Calu3 (cell line): ENCODE measurements around the gene EPHB4. TPM values are rescaled to one million over a fixed set of nuclear protein-coding genes. Genes with fewer than 3 reads are reported as not detected.

Experiments
- Bru-seq: library from RNA; stranded (reverse); fragments of 400-500 nt; gene quantifications from one replicate; lab custom pipeline; 2021; lab: Mats Ljungman, UMichigan
- BruChase-seq, 2 experiments: library from RNA; stranded (reverse); fragments of 400-500 nt; gene quantifications; one replicate each; lab custom pipeline; 2021; lab: Mats Ljungman, UMichigan
- BruUV-seq: library from RNA; stranded (reverse); fragments of 400-500 nt; replicated peaks from 2 replicates; lab custom pipeline; 2021; lab: Mats Ljungman, UMichigan
- CTCF ChIA-PET: fragments of 300-600 bp; sonication (Branson Sonifier 250); formaldehyde crosslinking; loops from one replicate; lab custom pipeline; 2022; ENCODE audit warnings: antibody characterized with exemption; lab: Charles Lee
- DNase-seq: peaks from one replicate; pipeline ENCODE4 v3.0.0; 2022
- H3K27ac Mint-ChIP-seq: one replicate; pipeline ENCODE4 v1.8.0; 2022; ENCODE audit warnings: mixed read lengths; ENCODE audit not compliant: unreplicated experiment
- H3K27me3 Mint-ChIP-seq: one replicate; pipeline ENCODE4 v1.8.0; 2022; ENCODE audit warnings: mixed read lengths; ENCODE audit not compliant: unreplicated experiment
- H3K36me3 Mint-ChIP-seq: one replicate; pipeline ENCODE4 v1.8.0; 2022; ENCODE audit warnings: mild to moderate bottlenecking, moderate library complexity, mixed read lengths; ENCODE audit not compliant: insufficient read depth, unreplicated experiment
- H3K4me1 Mint-ChIP-seq: one replicate; pipeline ENCODE4 v1.8.0; 2022; ENCODE audit warnings: mild to moderate bottlenecking, low read depth, mixed read lengths; ENCODE audit not compliant: unreplicated experiment
- H3K4me3 Mint-ChIP-seq: one replicate; pipeline ENCODE4 v1.8.0; 2022; ENCODE audit warnings: mild to moderate bottlenecking, low read depth, moderate library complexity, mixed read lengths; ENCODE audit not compliant: unreplicated experiment
- H3K9me3 Mint-ChIP-seq: one replicate; pipeline ENCODE4 v1.8.0; 2022; ENCODE audit warnings: low read depth, mixed read lengths; ENCODE audit not compliant: unreplicated experiment
- intact Hi-C: fragments of 100-400 bp; cut with micrococcal nuclease; formaldehyde crosslinking; loops from one replicate; pipeline ENCODE4 v1.10.0; 2022; ENCODE audit not compliant: unreplicated experiment
- long read RNA-seq: library from polyadenylated mRNA; stranded (forward); transcript quantifications from one replicate; pipeline ENCODE4 v2.0.0, GENCODE V29; 2022
- total RNA-seq: library from RNA; stranded (reverse); gene quantifications from 2 replicates; pipeline ENCODE4 v1.2.3, GENCODE V29; 2022
- TF ChIP-seq, protein P1 (sequence below): fragments of 200-600 bp; IDR thresholded peaks from one replicate; pipeline ENCODE4 v1.8.0; 2022; ENCODE audit warnings: antibody characterized with exemption; ENCODE audit not compliant: unreplicated experiment

The EPHB4 gene
- total RNA-seq (63.7 and 72.4 TPM in 2 replicates), Bru-seq, nascent RNA (percentile 57 among the genes with signal in this experiment), BruChase-seq, experiment 1, labeled RNA remaining after a 6-hour chase (percentile 83 among the genes with signal in this experiment), BruChase-seq, experiment 2, labeled RNA remaining after a 2-hour chase (percentile 74 among the genes with signal in this experiment)
- long read RNA-seq, full-length matches to known transcripts, result 26 of 49 reads
- long read RNA-seq, partial matches to known transcripts, result 14 of 49 reads
- long read RNA-seq, other reads (novel, unspliced or antisense), result 9 of 49 reads

DNA sequence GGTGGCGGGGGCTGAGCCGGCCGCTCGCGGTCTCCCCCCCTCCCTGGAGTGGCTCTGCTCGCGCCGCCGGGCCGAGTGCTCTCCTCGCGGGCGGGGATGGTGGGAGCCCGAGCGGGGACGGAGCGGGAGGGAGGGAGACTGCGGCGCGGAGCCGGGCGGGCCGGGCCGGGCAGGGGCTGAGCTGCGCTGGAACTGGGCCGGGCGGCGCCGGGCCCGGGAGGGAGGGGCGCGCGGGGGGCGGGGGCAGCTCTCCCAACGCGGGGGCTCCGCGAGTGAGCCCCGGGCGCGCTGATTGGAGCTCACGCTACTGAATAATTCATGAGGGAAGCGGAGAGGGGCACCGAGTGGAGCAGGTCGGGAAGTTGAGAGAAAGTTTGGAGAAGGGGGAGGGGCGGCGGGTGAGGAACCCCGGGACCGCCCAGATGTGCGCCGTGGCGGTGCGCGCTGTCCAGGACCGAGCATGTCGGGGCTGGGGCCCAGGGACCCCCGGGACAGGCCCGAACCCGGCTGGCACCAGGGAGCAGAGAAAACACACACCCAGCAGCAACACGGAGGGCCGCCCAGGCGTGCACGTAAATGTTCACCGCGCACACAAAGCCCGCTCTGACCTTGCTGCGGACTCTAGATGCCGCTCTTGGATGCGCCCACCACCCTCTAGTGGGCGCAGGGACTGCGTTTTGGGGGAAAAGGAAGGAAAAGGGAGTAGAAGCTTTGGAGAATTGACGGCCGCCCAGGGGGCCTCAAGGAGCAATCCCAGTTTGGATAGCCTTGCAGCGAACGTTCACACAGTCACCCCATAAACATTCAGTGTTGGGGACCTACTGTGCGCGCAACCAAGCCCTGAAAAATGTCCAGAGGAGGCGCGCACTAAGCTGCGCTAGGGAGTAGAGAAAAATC lies at the start of gene EPHB4:
TSS of gene EPHB4 (minus strand) at position 194 of the 897 bp plus-strand sequence. CDS start 493 bp downstream, outside the sequence.
- BruUV-seq, result no TSS peak
- Mint-ChIP-seq H3K27ac (peak within 1 kb of the TSS; percentile 90), H3K9me3 (no peaks in the 10 kb centered on the region), H3K4me1 (peaks cover 39% of the 10 kb centered on the region), H3K36me3 (peaks cover 52% of the 10 kb centered on the region), H3K4me3 (peak within 1 kb of the TSS; percentile 92), H3K27me3 (no peaks in the 10 kb centered on the region)
- DNase-seq, result peak; percentile 76
- CTCF ChIA-PET, result interaction anchor here (0.6 to 2.4 kb wide), 7 partner anchors 25 to 267 kb away, joined by 3 to 15 read pairs (median 4); partner anchors contain the start of genes POP7, SLC12A9 and UFSP1
- TF ChIP-seq, protein P1, sequence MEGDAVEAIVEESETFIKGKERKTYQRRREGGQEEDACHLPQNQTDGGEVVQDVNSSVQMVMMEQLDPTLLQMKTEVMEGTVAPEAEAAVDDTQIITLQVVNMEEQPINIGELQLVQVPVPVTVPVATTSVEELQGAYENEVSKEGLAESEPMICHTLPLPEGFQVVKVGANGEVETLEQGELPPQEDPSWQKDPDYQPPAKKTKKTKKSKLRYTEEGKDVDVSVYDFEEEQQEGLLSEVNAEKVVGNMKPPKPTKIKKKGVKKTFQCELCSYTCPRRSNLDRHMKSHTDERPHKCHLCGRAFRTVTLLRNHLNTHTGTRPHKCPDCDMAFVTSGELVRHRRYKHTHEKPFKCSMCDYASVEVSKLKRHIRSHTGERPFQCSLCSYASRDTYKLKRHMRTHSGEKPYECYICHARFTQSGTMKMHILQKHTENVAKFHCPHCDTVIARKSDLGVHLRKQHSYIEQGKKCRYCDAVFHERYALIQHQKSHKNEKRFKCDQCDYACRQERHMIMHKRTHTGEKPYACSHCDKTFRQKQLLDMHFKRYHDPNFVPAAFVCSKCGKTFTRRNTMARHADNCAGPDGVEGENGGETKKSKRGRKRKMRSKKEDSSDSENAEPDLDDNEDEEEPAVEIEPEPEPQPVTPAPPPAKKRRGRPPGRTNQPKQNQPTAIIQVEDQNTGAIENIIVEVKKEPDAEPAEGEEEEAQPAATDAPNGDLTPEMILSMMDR, result peak; percentile 42
- intact Hi-C loops, result no loop called here

DNA sequence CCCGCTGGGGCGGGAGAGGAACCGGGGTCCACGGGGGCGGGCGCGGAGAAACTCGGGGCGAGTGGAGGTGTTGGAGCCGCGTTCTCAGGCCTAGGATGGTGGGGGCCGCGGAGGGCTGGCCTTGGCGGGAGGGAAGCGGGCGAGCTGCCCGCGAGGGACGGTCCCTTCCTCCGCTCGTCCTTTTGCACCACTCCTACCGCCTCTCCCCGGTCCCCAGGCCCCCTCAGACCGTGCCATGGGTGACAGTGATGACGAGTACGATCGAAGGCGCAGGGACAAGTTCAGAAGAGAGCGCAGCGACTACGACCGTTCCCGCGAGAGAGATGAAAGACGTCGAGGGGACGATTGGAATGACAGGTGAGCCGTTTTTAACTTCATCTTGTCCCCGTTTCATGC lies 48.0 kb upstream of the EPHB4 start:
- TF ChIP-seq, protein P1, result no peak
- DNase-seq, result no peak
- Mint-ChIP-seq H3K4me1 (peaks cover 10% of the 10 kb centered on the region), H3K27ac (peak overlapping the region; percentile 97), H3K4me3 (peak overlapping the region; percentile 97), H3K9me3 (no peaks in the 10 kb centered on the region), H3K36me3 (peaks cover 63% of the 10 kb centered on the region), H3K27me3 (no peaks in the 10 kb centered on the region)
- BruUV-seq, result no TSS peak
- CTCF ChIA-PET, result interaction anchor here (0.6 to 2.0 kb wide), 5 partner anchors 14 to 595 kb away, joined by 3 to 8 read pairs (median 5); partner anchors contain the start of gene UFSP1
- intact Hi-C loops, result no loop called here

DNA sequence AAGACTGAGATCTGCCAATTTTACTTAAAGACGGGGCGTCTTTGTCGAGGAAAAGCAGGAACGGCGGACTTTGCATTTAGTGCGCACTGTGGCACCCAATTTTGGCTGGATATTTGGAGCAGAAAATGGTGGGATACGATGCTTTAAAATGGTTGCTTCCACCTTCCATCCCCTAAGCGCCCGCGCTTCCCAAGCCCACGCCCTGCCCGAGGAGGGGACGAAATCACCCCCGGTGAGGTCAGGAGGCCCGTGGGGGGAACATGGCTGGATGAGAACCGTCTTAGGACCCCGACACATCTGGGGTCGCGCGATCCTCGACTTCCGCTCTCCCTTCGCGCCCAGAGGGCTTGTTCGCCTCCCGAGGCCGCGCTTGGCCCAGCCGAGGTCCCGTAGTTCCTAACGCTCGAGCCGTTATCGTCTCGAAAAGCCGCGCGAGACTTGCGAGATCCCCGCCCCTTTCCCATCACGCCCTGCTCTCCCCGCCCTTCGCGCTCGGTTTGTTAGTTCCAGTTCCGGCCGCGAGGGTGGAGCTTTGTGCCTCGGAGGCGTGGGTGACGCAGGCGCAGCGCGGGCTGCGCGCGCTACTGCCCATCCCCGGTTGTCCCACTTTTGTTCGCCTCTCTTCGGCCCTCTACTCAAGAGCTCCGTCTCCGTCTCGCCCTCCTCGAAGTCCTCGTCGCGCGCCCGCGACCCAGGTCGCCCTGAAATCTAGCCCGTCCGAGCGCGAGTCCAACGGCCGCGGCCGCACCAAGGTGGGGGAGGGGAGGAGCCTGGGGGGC lies 47.4 kb upstream of the EPHB4 start, which contains the start of gene SRRT:
TSS of gene SRRT (plus strand) at position 527 of the 779 bp plus-strand sequence. CDS start 488 bp downstream, outside the sequence.
- Mint-ChIP-seq H3K4me3 (peak within 1 kb of the TSS; percentile 97), H3K36me3 (peaks cover 57% of the 10 kb centered on the region), H3K27ac (peak within 1 kb of the TSS; percentile 97), H3K4me1 (peaks cover 10% of the 10 kb centered on the region), H3K9me3 (no peaks in the 10 kb centered on the region), H3K27me3 (no peaks in the 10 kb centered on the region)
- DNase-seq, result peak; percentile 95
- TF ChIP-seq, protein P1, result no peak
- BruUV-seq, result TSS peak; percentile 98
- CTCF ChIA-PET, result interaction anchor here (0.7 to 2.0 kb wide), 5 partner anchors 15 to 596 kb away, joined by 3 to 8 read pairs (median 5); partner anchors contain the start of genes POP7 and UFSP1
- intact Hi-C loops, result no loop called here

DNA sequence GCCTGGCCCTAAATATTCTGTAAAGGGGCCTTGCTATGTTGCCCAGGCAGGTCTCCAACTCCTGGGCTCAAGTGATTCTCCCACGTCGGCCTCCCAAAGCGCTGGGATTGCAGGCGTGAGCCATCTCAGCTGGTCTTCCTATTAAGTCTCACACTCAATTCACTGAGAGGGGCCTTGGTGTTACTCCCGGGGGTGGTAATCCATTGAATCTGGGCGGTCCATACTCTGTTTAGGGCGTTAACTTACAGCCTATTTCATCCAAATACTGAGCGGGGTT lies 46.9 kb upstream of the EPHB4 start:
- H3K36me3 Mint-ChIP-seq, result peaks cover 53% of the 10 kb centered on the region
- BruUV-seq, result no TSS peak
- H3K4me1 Mint-ChIP-seq, result peaks cover 10% of the 10 kb centered on the region
- TF ChIP-seq, protein P1, result no peak
- no peak for DNase-seq
- intact Hi-C loops, result no loop called here
- no peaks in the 10 kb centered on the region for H3K27me3 Mint-ChIP-seq
- no peaks in the 10 kb centered on the region for H3K9me3 Mint-ChIP-seq
- H3K4me3 Mint-ChIP-seq, result peak overlapping the region; percentile 97
- H3K27ac Mint-ChIP-seq, result peak overlapping the region; percentile 97
- CTCF ChIA-PET, result interaction anchor here (1.3 to 2.0 kb wide), 2 partner anchors 15 to 169 kb away, joined by 5 to 8 read pairs; partner anchors contain the start of genes POP7 and UFSP1
